Heart left ventricle (tissue), 13 donors: ENCODE data around the gene AIRE.

ENCODE experiments used
- POLR2A ChIP-seq, 2 donors: fragments of 450-650 bp; IDR thresholded peaks; one replicate each; pipeline ENCODE4 v1.6.1; 2017; ENCODE audit warnings: antibody characterized with exemption in 2 of 2, mild to moderate bottlenecking in 2 of 2, moderate library complexity in 2 of 2
- TF ChIP-seq, protein P1 (sequence below), 12 donors: fragments of 200-600 bp; sonication (generic) in 4 of 12; IDR thresholded peaks; one replicate each; pipeline versions ENCODE4 v1.5.0 to v1.8.0; 2018 to 2022; ENCODE audit warnings: antibody characterized with exemption in 12 of 12, mild to moderate bottlenecking in 5 of 12
- donor health status: ischemic (EF 13 %, LVEDD 7.1; RV severe dilation, severe dysfunction).
- donor health status: DM: no; HTN: yes; CAD: no.
- donor health status: DM: no; HTN: no; CAD: no.
- donor health status: ischemic (EF 25% LVEDD 6.9; RV normal size, moderate dysfunction).
- donor health status: ischemic (EF 25% LVEDD 5.7; RV mildly dilated, moderate dysfunction).
- donor health status: ischemic (EF 35%, LVEDD 5.7; RV mildly dilated, moderate dysfunction).
- donor health status: nonischemic (EF 11% LVEDD 7.7; RV severe dilation, severe dysfunction).
- donor health status: DM: yes; HTN: yes; CAD: no.
- donor health status: PGD.
- donor health status: ischemic (EF 29% LVEDD 5.4; RV normal size, mild dysfunction).
- donor health status: nonischemic (EF 23%, LVEDD 6.1; RV moderate dilation, normal function).

GRCh38 chr21:44260791-44261631, 24.7 kb upstream of the AIRE start:
- TF ChIP-seq, protein P1, sequence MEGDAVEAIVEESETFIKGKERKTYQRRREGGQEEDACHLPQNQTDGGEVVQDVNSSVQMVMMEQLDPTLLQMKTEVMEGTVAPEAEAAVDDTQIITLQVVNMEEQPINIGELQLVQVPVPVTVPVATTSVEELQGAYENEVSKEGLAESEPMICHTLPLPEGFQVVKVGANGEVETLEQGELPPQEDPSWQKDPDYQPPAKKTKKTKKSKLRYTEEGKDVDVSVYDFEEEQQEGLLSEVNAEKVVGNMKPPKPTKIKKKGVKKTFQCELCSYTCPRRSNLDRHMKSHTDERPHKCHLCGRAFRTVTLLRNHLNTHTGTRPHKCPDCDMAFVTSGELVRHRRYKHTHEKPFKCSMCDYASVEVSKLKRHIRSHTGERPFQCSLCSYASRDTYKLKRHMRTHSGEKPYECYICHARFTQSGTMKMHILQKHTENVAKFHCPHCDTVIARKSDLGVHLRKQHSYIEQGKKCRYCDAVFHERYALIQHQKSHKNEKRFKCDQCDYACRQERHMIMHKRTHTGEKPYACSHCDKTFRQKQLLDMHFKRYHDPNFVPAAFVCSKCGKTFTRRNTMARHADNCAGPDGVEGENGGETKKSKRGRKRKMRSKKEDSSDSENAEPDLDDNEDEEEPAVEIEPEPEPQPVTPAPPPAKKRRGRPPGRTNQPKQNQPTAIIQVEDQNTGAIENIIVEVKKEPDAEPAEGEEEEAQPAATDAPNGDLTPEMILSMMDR (IDR thresholded peaks at IDR 0.05), result no peak
- TF ChIP-seq POLR2A (IDR thresholded peaks at IDR 0.05), result no peak
